Tibial nerve (tissue), 4 donors: ENCODE data around the gene BCOR.
A peak's percentile ranks its signal among the peaks of the same experiment; 100 is the strongest.

Source experiments
- EP300 ChIP-seq, 2 donors: sonication (generic); formaldehyde crosslinking; IDR thresholded peaks; one replicate each; pipeline ENCODE4 v1.6.1; 2017; ENCODE audit warnings: antibody characterized with exemption in 2 of 2, mild to moderate bottlenecking in 1 of 2
- POLR2A ChIP-seq, 2 donors: fragments of 450-650 bp; IDR thresholded peaks; one replicate each; pipeline ENCODE4 v1.6.1; 2017; ENCODE audit warnings: antibody characterized with exemption in 2 of 2, mild to moderate bottlenecking in 2 of 2, moderate library complexity in 2 of 2
- TF ChIP-seq, protein P1 (sequence below), 5 experiments: fragments of 200-600 bp in 3 of 5; fragments of 450-650 bp in 2 of 5; sonication (generic) in 3 of 5; IDR thresholded peaks; one replicate each; pipeline ENCODE4 v1.5.1; 2016 to 2019; ENCODE audit warnings: antibody characterized with exemption in 5 of 5, mild to moderate bottlenecking in 3 of 5, moderate library complexity in 2 of 5

DNA sequence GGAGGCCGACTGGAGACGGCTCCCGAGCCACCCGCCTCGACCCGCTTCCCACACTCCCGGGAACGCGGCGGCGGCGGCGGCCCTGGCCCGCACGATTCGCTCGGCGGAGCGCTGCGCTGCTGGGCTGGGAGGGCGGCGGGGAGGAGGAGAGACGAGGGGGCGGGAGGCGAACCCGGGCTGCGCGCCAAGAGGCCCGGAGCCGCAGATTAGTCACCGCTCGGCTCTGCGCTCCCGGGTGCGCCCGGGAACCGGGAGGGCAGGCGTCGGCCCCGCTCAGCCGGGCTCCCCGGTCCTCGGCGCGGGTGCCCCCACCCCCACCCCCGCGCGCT lies 11.2 kb upstream of the BCOR start:
- TF ChIP-seq, protein P1, sequence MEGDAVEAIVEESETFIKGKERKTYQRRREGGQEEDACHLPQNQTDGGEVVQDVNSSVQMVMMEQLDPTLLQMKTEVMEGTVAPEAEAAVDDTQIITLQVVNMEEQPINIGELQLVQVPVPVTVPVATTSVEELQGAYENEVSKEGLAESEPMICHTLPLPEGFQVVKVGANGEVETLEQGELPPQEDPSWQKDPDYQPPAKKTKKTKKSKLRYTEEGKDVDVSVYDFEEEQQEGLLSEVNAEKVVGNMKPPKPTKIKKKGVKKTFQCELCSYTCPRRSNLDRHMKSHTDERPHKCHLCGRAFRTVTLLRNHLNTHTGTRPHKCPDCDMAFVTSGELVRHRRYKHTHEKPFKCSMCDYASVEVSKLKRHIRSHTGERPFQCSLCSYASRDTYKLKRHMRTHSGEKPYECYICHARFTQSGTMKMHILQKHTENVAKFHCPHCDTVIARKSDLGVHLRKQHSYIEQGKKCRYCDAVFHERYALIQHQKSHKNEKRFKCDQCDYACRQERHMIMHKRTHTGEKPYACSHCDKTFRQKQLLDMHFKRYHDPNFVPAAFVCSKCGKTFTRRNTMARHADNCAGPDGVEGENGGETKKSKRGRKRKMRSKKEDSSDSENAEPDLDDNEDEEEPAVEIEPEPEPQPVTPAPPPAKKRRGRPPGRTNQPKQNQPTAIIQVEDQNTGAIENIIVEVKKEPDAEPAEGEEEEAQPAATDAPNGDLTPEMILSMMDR (IDR thresholded peaks at IDR 0.05), result no peak
- TF ChIP-seq POLR2A (IDR thresholded peaks at IDR 0.05) (peak in 1 of 2 donors; percentile 39), EP300 (IDR thresholded peaks at IDR 0.05) (peak in 1 of 2 donors; percentile 30)
